ENCODE data around the gene CD79B. TPM values are rescaled to one million over a fixed set of nuclear protein-coding genes. Genes with fewer than 3 reads are reported as not detected.
"Not testable (repeated sequence)": the region's sequence is repeated elsewhere in the genome, so short reads cannot be mapped to it uniquely, and the experiment has no call there.

The CD79B gene
- total RNA-seq, 1 donor from 2014 or later = not detected

DNA sequence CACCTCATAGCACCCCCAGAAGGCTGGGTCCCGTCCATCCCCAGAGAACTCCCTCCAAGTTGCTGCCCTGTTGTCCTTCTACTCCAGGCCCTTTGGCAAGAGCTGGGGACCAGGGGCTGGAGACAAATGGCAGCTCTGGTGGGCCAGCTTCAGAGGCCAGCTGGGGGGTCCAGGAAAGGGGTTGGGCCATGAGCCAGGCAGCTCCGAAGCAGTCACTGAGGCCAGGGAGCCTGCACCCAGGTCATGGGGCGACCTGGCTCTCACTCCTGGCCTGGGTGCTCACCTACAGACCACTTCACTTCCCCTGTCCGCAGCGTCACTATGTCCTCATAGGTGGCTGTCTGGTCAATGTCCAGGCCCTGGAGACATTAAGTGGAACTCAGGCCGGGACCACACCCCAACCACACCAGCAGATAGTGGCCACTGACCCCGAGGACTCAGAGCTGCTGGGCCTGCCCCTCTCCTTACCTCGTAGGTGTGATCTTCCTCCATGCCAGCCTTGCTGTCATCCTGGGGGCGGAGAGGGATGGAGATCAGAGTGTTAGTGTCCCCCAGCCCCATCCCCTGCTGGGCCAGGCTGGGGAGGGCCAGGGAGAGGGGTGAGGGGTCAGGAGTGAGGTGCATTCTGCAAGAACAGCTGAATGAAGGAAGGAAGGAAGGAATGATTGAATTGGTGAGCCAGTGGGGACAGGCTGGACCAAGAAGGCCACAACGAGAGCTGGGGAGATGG lies 3.0 kb downstream of the CD79B start:
- Mint-ChIP-seq H3K9me3 (ENCODE audit: unreplicated experiment) (peaks cover 4% of the 10 kb centered on the region), H3K4me1 (ENCODE audit: low read depth, unreplicated experiment) (peaks cover 2% of the 10 kb centered on the region)
- TF ChIP-seq, protein P1, sequence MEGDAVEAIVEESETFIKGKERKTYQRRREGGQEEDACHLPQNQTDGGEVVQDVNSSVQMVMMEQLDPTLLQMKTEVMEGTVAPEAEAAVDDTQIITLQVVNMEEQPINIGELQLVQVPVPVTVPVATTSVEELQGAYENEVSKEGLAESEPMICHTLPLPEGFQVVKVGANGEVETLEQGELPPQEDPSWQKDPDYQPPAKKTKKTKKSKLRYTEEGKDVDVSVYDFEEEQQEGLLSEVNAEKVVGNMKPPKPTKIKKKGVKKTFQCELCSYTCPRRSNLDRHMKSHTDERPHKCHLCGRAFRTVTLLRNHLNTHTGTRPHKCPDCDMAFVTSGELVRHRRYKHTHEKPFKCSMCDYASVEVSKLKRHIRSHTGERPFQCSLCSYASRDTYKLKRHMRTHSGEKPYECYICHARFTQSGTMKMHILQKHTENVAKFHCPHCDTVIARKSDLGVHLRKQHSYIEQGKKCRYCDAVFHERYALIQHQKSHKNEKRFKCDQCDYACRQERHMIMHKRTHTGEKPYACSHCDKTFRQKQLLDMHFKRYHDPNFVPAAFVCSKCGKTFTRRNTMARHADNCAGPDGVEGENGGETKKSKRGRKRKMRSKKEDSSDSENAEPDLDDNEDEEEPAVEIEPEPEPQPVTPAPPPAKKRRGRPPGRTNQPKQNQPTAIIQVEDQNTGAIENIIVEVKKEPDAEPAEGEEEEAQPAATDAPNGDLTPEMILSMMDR (IDR thresholded peaks at IDR 0.05; ENCODE audit: partially characterized antibody, unreplicated experiment) = no peak

DNA sequence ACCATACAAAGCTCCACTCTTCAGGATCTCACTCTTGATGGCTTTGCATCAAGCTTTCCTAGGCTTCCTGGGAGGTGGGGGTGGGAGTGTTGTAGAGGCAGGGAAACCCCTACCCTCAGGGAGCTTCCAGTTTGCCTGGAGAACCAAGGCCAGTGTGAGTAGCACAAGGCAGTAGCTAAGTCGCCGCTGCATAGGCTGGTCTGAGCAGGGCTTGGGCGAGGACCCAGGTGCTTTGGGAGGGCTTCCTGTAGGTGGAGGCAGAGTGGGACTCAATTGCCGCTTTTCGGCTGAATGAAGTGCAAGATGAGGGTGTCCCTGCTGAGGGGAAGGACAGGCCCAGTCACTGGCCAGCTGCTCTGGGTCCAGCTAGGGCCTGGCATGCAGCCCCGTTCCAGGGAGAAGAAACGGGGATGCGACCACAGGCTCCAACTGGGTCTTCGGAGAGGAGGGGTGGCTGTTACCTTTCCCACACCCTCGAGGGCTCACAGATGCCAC lies 3.9 kb downstream of the CD79B start:
- DNase-seq = no peak
- H3K27ac Mint-ChIP-seq (ENCODE audit: unreplicated experiment) = no peak overlapping the region

More for the DNA sequence above, 3.0 kb downstream of the CD79B start:
- Mint-ChIP-seq H3K36me3 (ENCODE audit: unreplicated experiment) (no peaks in the 10 kb centered on the region), H3K27me3 (ENCODE audit: unreplicated experiment) (no peaks in the 10 kb centered on the region), H3K27ac (ENCODE audit: unreplicated experiment) (no peak overlapping the region), H3K4me3 (ENCODE audit: unreplicated experiment) (no peak overlapping the region)
- DNase-seq = no peak

DNA sequence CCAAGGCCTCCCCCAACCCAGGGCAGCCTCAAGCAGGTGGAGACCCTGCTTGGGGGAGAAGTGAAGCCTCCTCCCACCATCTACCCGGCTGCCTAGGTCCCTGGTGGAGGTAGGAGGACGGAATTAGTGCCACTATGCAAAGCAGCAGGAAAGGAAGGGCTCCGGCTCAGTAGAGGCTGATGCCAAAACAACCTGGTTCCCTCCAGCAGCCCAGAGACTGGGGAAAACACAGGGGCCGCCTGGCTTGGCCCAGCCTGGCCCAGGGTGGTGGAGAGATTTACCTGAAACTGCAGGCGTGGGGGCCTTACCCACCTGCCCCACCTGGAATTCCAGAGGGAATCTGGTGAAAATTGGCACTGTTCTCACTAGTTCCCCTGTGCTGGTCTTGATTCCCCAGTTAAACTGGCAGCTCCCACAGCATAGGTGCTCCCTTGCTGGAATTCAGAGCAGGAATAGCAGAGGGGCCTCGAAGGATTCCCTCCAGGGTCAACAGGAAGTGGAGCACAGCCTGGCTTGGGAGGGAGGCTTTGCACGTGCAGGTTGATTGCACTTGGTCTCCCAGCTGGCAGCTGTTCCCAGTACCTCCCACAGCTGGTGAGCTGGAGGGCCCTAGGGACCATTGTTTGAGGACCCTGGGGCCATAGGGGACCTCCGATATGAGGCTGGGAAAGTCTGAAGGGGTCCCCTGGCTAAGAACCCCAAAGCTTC lies 4.5 kb downstream of the CD79B start:
- Mint-ChIP-seq H3K9me3 (ENCODE audit: unreplicated experiment) (peaks cover 4% of the 10 kb centered on the region), H3K36me3 (ENCODE audit: unreplicated experiment) (no peaks in the 10 kb centered on the region), H3K27ac (ENCODE audit: unreplicated experiment) (no peak overlapping the region), H3K4me3 (ENCODE audit: unreplicated experiment) (no peak overlapping the region), H3K4me1 (ENCODE audit: low read depth, unreplicated experiment) (peaks cover 2% of the 10 kb centered on the region), H3K27me3 (ENCODE audit: unreplicated experiment) (peaks cover 2% of the 10 kb centered on the region)
- TF ChIP-seq, protein P1 (IDR thresholded peaks at IDR 0.05; ENCODE audit: partially characterized antibody, unreplicated experiment) = no peak
- peak; percentile 7 for DNase-seq

More for the DNA sequence above, 3.9 kb downstream of the CD79B start:
- Mint-ChIP-seq H3K9me3 (ENCODE audit: unreplicated experiment) (peaks cover 4% of the 10 kb centered on the region), H3K4me1 (ENCODE audit: low read depth, unreplicated experiment) (peaks cover 2% of the 10 kb centered on the region), H3K36me3 (ENCODE audit: unreplicated experiment) (no peaks in the 10 kb centered on the region), H3K27me3 (ENCODE audit: unreplicated experiment) (peaks cover under 1% of the 10 kb centered on the region), H3K4me3 (ENCODE audit: unreplicated experiment) (no peak overlapping the region)
- TF ChIP-seq, protein P1 (IDR thresholded peaks at IDR 0.05; ENCODE audit: partially characterized antibody, unreplicated experiment) = no peak

DNA sequence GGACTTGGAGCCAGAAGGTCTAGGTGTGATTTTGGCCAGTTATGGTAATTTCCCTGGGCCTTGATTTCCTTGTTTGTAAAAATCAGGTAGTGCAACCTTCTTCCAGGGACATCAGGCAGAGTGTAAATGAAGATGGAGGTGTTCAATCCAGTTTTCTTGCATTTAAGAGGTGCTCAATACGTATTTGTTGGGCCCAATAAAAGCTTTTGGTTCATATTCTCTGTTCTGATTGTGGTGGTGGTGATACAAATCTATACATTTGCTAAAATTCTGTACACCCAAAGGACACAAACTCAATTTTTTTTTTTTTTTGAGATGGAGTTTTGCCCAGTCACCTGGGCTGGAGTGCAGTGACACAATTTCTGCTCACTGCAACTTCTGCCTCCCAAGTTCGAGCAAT lies 6.0 kb downstream of the CD79B start:
- no peak for DNase-seq
- Mint-ChIP-seq H3K27ac (ENCODE audit: unreplicated experiment) (no peak overlapping the region), H3K4me3 (ENCODE audit: unreplicated experiment) (no peak overlapping the region), H3K36me3 (ENCODE audit: unreplicated experiment) (no peaks in the 10 kb centered on the region), H3K27me3 (ENCODE audit: unreplicated experiment) (peaks cover 2% of the 10 kb centered on the region), H3K4me1 (ENCODE audit: low read depth, unreplicated experiment) (no peaks in the 10 kb centered on the region), H3K9me3 (ENCODE audit: unreplicated experiment) (peaks cover 4% of the 10 kb centered on the region)
- TF ChIP-seq, protein P1 (IDR thresholded peaks at IDR 0.05; ENCODE audit: partially characterized antibody, unreplicated experiment) = no peak

DNA sequence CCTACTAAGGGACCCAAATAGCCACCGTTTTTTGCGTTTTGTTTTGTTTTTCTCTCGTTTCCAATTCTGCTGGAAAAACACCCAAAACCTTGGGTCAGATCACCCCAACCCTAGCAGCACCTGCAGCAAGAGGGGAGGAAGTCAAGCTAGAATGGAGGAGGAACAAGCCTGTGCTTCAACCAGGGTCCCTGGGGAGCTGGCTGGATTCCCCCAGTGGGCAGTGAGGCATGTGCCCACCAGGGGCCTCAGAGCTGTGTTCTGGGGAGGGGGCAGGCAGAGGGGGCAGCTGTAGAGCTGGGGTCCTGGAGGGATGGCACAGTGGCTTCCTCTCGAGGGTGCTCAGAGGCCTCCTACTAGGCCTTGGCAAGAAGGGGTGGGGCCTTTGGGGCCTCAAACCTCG lies 6.5 kb downstream of the CD79B start:
- H3K27me3 Mint-ChIP-seq (ENCODE audit: unreplicated experiment) = peaks cover 2% of the 10 kb centered on the region
- H3K4me1 Mint-ChIP-seq (ENCODE audit: low read depth, unreplicated experiment) = no peaks in the 10 kb centered on the region
- TF ChIP-seq, protein P1 (IDR thresholded peaks at IDR 0.05; ENCODE audit: partially characterized antibody, unreplicated experiment) = no peak
- H3K9me3 Mint-ChIP-seq (ENCODE audit: unreplicated experiment) = peaks cover 1% of the 10 kb centered on the region
- H3K4me3 Mint-ChIP-seq (ENCODE audit: unreplicated experiment) = no peak overlapping the region
- H3K27ac Mint-ChIP-seq (ENCODE audit: unreplicated experiment) = no peak overlapping the region
- no peaks in the 10 kb centered on the region for H3K36me3 Mint-ChIP-seq (ENCODE audit: unreplicated experiment)
- DNase-seq = peak; percentile 11

DNA sequence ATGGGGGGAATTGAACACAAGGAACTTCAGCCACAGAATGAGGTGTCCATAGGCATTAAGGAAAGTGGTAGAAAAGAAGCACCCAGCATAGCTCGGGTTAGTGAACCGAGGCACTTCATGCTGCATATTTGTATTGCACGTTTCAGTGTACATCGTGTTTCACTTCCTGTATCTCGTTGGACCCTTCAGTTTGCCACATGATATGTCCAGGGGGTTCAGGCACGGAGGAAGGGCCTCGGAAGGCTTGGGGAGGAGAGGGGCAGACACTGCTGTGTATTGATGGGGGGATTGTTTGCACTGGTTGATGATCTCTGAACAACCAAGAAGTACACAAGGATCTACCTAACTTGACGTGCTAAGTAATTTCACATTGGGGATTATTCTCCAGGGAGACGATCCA lies 9.7 kb downstream of the CD79B start:
- not testable (repeated sequence) for H3K27me3 Mint-ChIP-seq (ENCODE audit: unreplicated experiment); H3K4me1 Mint-ChIP-seq (ENCODE audit: low read depth, unreplicated experiment); H3K27ac Mint-ChIP-seq (ENCODE audit: unreplicated experiment); H3K4me3 Mint-ChIP-seq (ENCODE audit: unreplicated experiment); DNase-seq; H3K9me3 Mint-ChIP-seq (ENCODE audit: unreplicated experiment); H3K36me3 Mint-ChIP-seq (ENCODE audit: unreplicated experiment)

DNA sequence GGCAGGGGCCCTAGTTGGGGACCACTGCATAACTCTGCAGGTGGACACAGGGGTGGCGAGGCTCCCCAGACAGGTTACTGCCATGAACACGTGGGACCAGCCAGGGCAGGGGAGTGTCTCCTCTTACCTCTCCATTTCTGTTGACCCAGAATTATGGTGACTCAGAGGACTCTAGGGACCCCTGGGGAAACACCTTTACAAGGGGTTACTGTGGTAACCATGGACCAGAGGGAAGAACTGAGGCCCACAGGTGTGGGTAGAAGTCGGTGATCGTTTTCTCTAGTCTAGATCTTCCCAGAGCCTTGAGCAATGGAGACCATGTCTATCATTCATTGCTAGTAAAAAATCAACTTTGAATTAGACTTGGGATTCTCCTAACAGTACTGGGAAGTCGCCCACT lies 11.4 kb downstream of the CD79B start:
- H3K36me3 Mint-ChIP-seq (ENCODE audit: unreplicated experiment); H3K4me3 Mint-ChIP-seq (ENCODE audit: unreplicated experiment); H3K9me3 Mint-ChIP-seq (ENCODE audit: unreplicated experiment); H3K27me3 Mint-ChIP-seq (ENCODE audit: unreplicated experiment); H3K4me1 Mint-ChIP-seq (ENCODE audit: low read depth, unreplicated experiment); H3K27ac Mint-ChIP-seq (ENCODE audit: unreplicated experiment); DNase-seq: not testable (repeated sequence)
